Measurements from ENCODE around the gene FRS3. TPM values are rescaled to one million over a fixed set of nuclear protein-coding genes. Genes with fewer than 3 reads are reported as not detected.

The FRS3 gene
- total and polyA plus RNA-seq, 11 donors: 3.2 to 6.8 (median 5.1) TPM

DNA sequence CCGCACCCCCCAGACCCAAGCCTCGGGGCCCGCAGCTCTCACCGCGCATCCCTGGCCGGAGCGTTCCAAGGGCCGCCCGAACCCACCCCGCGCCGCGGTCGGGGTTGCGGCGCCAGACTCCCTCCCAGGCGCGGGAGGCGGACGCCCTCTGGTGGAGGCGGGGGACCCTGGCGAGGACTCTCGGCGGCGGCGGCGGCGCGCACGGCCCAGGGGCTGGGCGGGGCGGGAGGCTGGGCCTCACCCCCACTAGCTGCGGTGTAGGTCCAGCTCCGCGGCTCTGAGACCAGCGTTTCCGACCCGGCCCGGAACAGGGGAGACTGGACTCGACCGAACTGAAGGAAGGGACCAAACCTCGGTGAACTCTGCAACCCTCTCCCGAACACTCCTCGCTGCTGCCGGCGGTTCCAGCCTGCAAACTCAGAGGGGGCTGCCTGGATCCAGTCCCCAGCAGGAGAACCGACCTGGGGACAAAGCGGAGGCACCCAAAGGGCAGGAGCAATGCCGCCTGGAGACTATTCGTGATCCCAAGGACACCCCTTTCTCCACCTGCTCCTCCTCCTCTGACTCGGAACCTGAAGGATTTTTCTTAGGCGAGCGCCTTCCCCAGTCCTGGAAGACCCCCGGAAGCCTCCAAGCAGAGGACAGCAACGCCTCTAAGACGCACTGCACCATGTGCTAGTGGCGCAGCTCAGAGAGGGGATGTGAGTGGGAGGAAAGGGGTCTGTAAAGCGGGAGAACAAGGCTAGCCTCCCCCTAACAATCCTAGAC, 6.9 kb upstream of the FRS3 start:
- TF ChIP-seq, protein P1, sequence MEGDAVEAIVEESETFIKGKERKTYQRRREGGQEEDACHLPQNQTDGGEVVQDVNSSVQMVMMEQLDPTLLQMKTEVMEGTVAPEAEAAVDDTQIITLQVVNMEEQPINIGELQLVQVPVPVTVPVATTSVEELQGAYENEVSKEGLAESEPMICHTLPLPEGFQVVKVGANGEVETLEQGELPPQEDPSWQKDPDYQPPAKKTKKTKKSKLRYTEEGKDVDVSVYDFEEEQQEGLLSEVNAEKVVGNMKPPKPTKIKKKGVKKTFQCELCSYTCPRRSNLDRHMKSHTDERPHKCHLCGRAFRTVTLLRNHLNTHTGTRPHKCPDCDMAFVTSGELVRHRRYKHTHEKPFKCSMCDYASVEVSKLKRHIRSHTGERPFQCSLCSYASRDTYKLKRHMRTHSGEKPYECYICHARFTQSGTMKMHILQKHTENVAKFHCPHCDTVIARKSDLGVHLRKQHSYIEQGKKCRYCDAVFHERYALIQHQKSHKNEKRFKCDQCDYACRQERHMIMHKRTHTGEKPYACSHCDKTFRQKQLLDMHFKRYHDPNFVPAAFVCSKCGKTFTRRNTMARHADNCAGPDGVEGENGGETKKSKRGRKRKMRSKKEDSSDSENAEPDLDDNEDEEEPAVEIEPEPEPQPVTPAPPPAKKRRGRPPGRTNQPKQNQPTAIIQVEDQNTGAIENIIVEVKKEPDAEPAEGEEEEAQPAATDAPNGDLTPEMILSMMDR (IDR thresholded peaks at IDR 0.05): peak; percentile 70 to 94 (median 85)
- TF ChIP-seq POLR2A (IDR thresholded peaks at IDR 0.05): peak in 1 of 2 donors; percentile 38
- H3K27ac ChIP-seq: peak overlapping the region; percentile 83 to 99 (median 94)
- peak overlapping the region; percentile 43 to 99 (median 88) for H3K4me3 ChIP-seq
- no peaks in the 10 kb centered on the region for H3K27me3 ChIP-seq
- peaks cover 0 to 39% (median 30%) of the 10 kb centered on the region in 9 donors for H3K36me3 ChIP-seq
- WGBS, 4 donors: 1 to 4% (median 2%) methylated on average over 28 to 58 of the region's 58 CpGs
- H3K4me1 ChIP-seq: peaks cover 12 to 57% (median 35%) of the 10 kb centered on the region in 12 donors
- intact Hi-C loops (cut with DNase I): loop anchor here in 9 of 10 donors (1.0 to 10.0 kb wide), 14 partner anchors 82 to 778 kb away; partner anchors contain the start of genes BYSL (in 8 of the 9), MED20 (in 8 of the 9), MRPS10 (in 2 of the 9) and USP49 (in 2 of the 9)
- DNase-seq: peak; percentile 89 to 96 (median 91)
- peak; percentile 88 to 90 (median 90) for ATAC-seq
- H3K9me3 ChIP-seq: no peaks in the 10 kb centered on the region

GRCh38 chr6:41785689-41786450, 6.2 kb upstream of the FRS3 start:
- Histone ChIP-seq H3K4me1 (peaks cover 14 to 64% (median 43%) of the 10 kb centered on the region in 12 donors), H3K27ac (peak overlapping the region; percentile 12 to 99 (median 94)), H3K9me3 (no peaks in the 10 kb centered on the region), H3K4me3 (peak overlapping the region; percentile 43 to 99 (median 88)), H3K36me3 (peaks cover 0 to 31% (median 22%) of the 10 kb centered on the region in 9 donors), H3K27me3 (no peaks in the 10 kb centered on the region)
- peak in 2 of 5 donors; percentile 57 to 73 for DNase-seq
- WGBS, 4 donors: 21 to 38% (median 21%) methylated on average over 9 to 29 of the region's 29 CpGs
- TF ChIP-seq, protein P1 (IDR thresholded peaks at IDR 0.05): no peak
- no peak for TF ChIP-seq POLR2A (IDR thresholded peaks at IDR 0.05)
- peak in 2 of 4 donors; percentile 5 to 6 for ATAC-seq
- intact Hi-C loops (cut with DNase I): loop anchor here in 9 of 10 donors (2.0 to 10.0 kb wide), 13 partner anchors 81 to 779 kb away; partner anchors contain the start of genes BYSL (in 5 of the 9), MED20 (in 5 of the 9), MRPS10 (in 2 of the 9) and USP49 (in 2 of the 9)

- intact Hi-C loops (cut with DNase I): loop anchor here in 8 of 10 donors (5.0 to 10.0 kb wide), 11 partner anchors 80 to 780 kb away; partner anchors contain the start of genes BYSL (in 3 of the 8), MED20 (in 3 of the 8), MRPS10 (in 2 of the 8) and USP49 (in 2 of the 8)
- Histone ChIP-seq H3K4me1 (peaks cover 14 to 65% (median 43%) of the 10 kb centered on the region in 12 donors), H3K4me3 (peak overlapping the region in 1 of 12 donors; percentile 99), H3K27ac (peak overlapping the region in 8 of 12 donors; percentile 43 to 98 (median 94)), H3K36me3 (peaks cover 0 to 25% (median 17%) of the 10 kb centered on the region in 9 donors), H3K9me3 (no peaks in the 10 kb centered on the region), H3K27me3 (no peaks in the 10 kb centered on the region)
- DNase-seq: peak in 3 of 5 donors; percentile 50 to 74 (median 69)
- WGBS, 4 donors: 52 to 71% (median 58%) methylated on average over 6 to 11 of the region's 11 CpGs
- ATAC-seq: peak in 3 of 4 donors; percentile 2 to 10 (median 5)
- TF ChIP-seq, protein P1 (IDR thresholded peaks at IDR 0.05): no peak
- TF ChIP-seq POLR2A (IDR thresholded peaks at IDR 0.05): no peak
Measured at GRCh38 chr6:41785254-41785653, 5.6 kb upstream of the FRS3 start.

Measured in heart left ventricle (tissue), 16 donors.